Stomach (tissue), 9 donors: Measurements from ENCODE around the gene NCK2. TPM values are rescaled to one million over a fixed set of nuclear protein-coding genes. Genes with fewer than 3 reads are reported as not detected.

Experiments
- DNase-seq, 2 donors: peaks; one replicate each; pipeline versions ENCODE4 v3.0.0 to v3.0.0-alpha.2; 2013 to 2019
- H3K27ac ChIP-seq, 5 donors: fragments of 200-600 bp in 4 of 5; sonication (generic) in 4 of 5; one replicate each; pipeline ENCODE4 v1.5.1; 2013 to 2019; ENCODE audit warnings: mild to moderate bottlenecking in 1 of 5, moderate library complexity in 1 of 5
- H3K27me3 ChIP-seq, 3 donors: fragments of 200-600 bp; sonication (generic); one replicate each; pipeline ENCODE4 v1.5.1; 2017 to 2019; ENCODE audit warnings: mixed run types in 1 of 3
- H3K36me3 ChIP-seq, 4 donors: fragments of 200-600 bp; sonication (generic); 1 replicate in 3 of 4; 2 replicates in 1 of 4; pipeline ENCODE4 v1.5.1; 2016 to 2019
- H3K4me1 ChIP-seq, 4 donors: fragments of 200-600 bp; sonication (generic); one replicate each; pipeline ENCODE4 v1.5.1; 2016 to 2019
- H3K4me3 ChIP-seq, 4 donors: fragments of 200-600 bp; sonication (generic) in 3 of 4; one replicate each; pipeline ENCODE4 v1.5.1; 2016 to 2019; ENCODE audit warnings: mild to moderate bottlenecking in 1 of 4
- H3K9me3 ChIP-seq, 4 donors: fragments of 200-600 bp; sonication (generic); one replicate each; pipeline ENCODE4 v1.5.1; 2016 to 2019
- EP300 ChIP-seq: sonication (generic); formaldehyde crosslinking; IDR thresholded peaks from one replicate; pipeline ENCODE4 v1.6.1; 2017; ENCODE audit warnings: antibody characterized with exemption
- POLR2A ChIP-seq, 4 donors: fragments of 450-650 bp; IDR thresholded peaks; one replicate each; pipeline ENCODE4 v1.6.1; 2016; ENCODE audit warnings: antibody characterized with exemption in 4 of 4, control low read depth in 2 of 4, mild to moderate bottlenecking in 1 of 4, moderate library complexity in 1 of 4
- POLR2AphosphoS5 ChIP-seq, 3 donors: sonication (generic); formaldehyde crosslinking; IDR thresholded peaks; one replicate each; pipeline ENCODE4 v1.6.1; 2016; ENCODE audit warnings: antibody characterized with exemption in 3 of 3
- WGBS, 5 donors: extraction: QIAGEN DNeasy Blood & Tissue Kit in 3 of 5; methylation state at CpG; one replicate each; pipeline versions ENCODE4 v1.1.5 to v1.1.7; 2013 to 2018; 5-methylcytosine and 5-hydroxymethylcytosine counted together
- intact Hi-C: fragments of 100-400 bp; cut with DNase I; formaldehyde crosslinking; loops from one replicate; pipeline ENCODE4 v1.15.1; 2023; ENCODE audit warnings: low total_unique reads
- polyA plus RNA-seq, 3 donors: library from polyadenylated mRNA; stranded (reverse); fragments of 200-250 nt; gene quantifications; one replicate each; pipeline ENCODE4 v1.2.3, GENCODE V29; 2013
- total RNA-seq, 5 donors: library from RNA; depleted of rRNA; stranded (reverse); fragments of >200 nt; gene quantifications; one replicate each; pipeline versions ENCODE4 v1.1.0 to v1.2.3, GENCODE V29; 2014 to 2016
- TF ChIP-seq, protein P1 (sequence below), 7 experiments: fragments of 450-650 bp in 4 of 7; fragments of 200-600 bp in 3 of 7; sonication (generic) in 3 of 7; IDR thresholded peaks; one replicate each; pipeline ENCODE4 v1.5.1; 2016 to 2019; ENCODE audit warnings: antibody characterized with exemption in 7 of 7, control low read depth in 2 of 7, mild to moderate bottlenecking in 1 of 7
- donor health status: healthy with polysubstance abuse.
- donor health status: Bipolar disorder and iron deficiency.
- donor health status: healthy.

NCK2 gene
- total and polyA plus RNA-seq, 8 donors = 23.1 to 88.9 (median 42.6) TPM

DNA sequence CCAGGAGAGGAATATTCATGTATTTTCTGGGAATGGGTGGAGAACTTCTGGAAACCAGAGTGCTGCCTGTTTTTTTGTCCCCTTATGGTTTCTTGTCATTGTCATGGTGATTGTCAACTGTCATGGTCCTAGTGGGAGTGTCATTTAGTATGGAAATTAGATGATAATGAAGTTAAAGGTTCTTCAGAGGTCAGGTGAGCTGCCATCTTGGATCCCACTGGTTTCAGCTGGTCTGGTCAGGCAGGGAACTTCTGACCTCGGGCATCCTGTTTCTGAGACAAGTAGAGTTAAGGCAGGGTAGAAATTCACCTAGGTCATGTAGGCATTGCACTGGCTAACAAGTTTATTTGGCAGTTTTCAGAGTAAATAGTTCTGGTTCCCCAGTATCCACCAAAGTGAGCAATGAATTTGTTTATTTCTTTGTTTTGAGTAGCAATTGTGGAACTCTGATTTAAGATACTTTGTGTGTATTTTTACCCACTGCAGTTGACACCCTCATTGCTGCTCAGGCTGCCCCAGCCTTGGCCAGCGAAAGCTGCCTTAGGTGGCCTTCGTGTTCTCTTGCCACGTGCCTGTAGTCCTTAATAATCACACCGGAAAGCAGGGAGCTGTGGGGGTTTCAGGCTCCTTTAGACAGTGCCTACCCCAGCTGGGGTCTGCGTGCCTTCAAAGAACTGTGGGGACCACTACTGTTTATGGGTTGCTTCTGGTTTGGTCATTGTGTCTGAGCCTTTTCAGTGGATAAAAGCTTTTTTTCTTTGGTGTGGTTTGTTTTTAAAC is 48.7 kb downstream of the NCK2 start:
- intact Hi-C loops = no loop called here
- Histone ChIP-seq H3K27ac (no peak overlapping the region), H3K4me3 (no peak overlapping the region), H3K36me3 (no peaks in the 10 kb centered on the region), H3K9me3 (no peaks in the 10 kb centered on the region), H3K27me3 (no peaks in the 10 kb centered on the region), H3K4me1 (peaks cover 39 to 79% (median 60%) of the 10 kb centered on the region in 4 donors)
- WGBS, 5 donors = 89 to 93% (median 93%) methylated on average over 6 of the region's 6 CpGs
- DNase-seq = no peak
- no peak for TF ChIP-seq EP300
- TF ChIP-seq, protein P1, sequence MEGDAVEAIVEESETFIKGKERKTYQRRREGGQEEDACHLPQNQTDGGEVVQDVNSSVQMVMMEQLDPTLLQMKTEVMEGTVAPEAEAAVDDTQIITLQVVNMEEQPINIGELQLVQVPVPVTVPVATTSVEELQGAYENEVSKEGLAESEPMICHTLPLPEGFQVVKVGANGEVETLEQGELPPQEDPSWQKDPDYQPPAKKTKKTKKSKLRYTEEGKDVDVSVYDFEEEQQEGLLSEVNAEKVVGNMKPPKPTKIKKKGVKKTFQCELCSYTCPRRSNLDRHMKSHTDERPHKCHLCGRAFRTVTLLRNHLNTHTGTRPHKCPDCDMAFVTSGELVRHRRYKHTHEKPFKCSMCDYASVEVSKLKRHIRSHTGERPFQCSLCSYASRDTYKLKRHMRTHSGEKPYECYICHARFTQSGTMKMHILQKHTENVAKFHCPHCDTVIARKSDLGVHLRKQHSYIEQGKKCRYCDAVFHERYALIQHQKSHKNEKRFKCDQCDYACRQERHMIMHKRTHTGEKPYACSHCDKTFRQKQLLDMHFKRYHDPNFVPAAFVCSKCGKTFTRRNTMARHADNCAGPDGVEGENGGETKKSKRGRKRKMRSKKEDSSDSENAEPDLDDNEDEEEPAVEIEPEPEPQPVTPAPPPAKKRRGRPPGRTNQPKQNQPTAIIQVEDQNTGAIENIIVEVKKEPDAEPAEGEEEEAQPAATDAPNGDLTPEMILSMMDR (IDR thresholded peaks at IDR 0.05) = no peak
- no peak for TF ChIP-seq POLR2AphosphoS5 (IDR thresholded peaks at IDR 0.05)
- no peak for TF ChIP-seq POLR2A (IDR thresholded peaks at IDR 0.05)

- Histone ChIP-seq H3K4me1 (peaks cover 34 to 77% (median 58%) of the 10 kb centered on the region in 4 donors), H3K36me3 (no peaks in the 10 kb centered on the region), H3K9me3 (no peaks in the 10 kb centered on the region), H3K27ac (peak overlapping the region in 4 of 5 donors; percentile 46 to 84 (median 68)), H3K27me3 (no peaks in the 10 kb centered on the region), H3K4me3 (no peak overlapping the region)
- no peak for TF ChIP-seq POLR2AphosphoS5 (IDR thresholded peaks at IDR 0.05)
- no peak for TF ChIP-seq POLR2A (IDR thresholded peaks at IDR 0.05)
- TF ChIP-seq, protein P1 (IDR thresholded peaks at IDR 0.05) = no peak
- no peak for TF ChIP-seq EP300
- 49 to 73% (median 51%) methylated on average over 3 of the region's 3 CpGs for WGBS, 5 donors
- no peak for DNase-seq
- intact Hi-C loops = no loop called here
Measured at GRCh38 chr2:105794926-105795574, 50.3 kb downstream of the NCK2 start.

- H3K4me1 ChIP-seq = peaks cover 34 to 77% (median 55%) of the 10 kb centered on the region in 4 donors
- intact Hi-C loops = no loop called here
Measured at GRCh38 chr2:105795575-105795934, 50.8 kb downstream of the NCK2 start.

GRCh38 chr2:105796131-105796638 is 51.5 kb downstream of the NCK2 start:
- no peak overlapping the region for H3K4me3 ChIP-seq
- DNase-seq = no peak
- TF ChIP-seq, protein P1 (IDR thresholded peaks at IDR 0.05) = no peak
- no peak for TF ChIP-seq POLR2AphosphoS5 (IDR thresholded peaks at IDR 0.05)
- TF ChIP-seq EP300 = no peak
- TF ChIP-seq POLR2A (IDR thresholded peaks at IDR 0.05) = no peak
- H3K4me1 ChIP-seq = peaks cover 28 to 77% (median 53%) of the 10 kb centered on the region in 4 donors
- intact Hi-C loops = no loop called here
- H3K27me3 ChIP-seq = no peaks in the 10 kb centered on the region
- H3K9me3 ChIP-seq = no peaks in the 10 kb centered on the region
- peak overlapping the region in 4 of 5 donors; percentile 46 to 84 (median 68) for H3K27ac ChIP-seq
- 45 to 76% (median 62%) methylated on average over 6 of the region's 6 CpGs for WGBS, 5 donors
- H3K36me3 ChIP-seq = no peaks in the 10 kb centered on the region

More at GRCh38 chr2:105795575-105795934, 50.8 kb downstream of the NCK2 start:
- no peaks in the 10 kb centered on the region for H3K36me3 ChIP-seq
- no peak for DNase-seq
- H3K27ac ChIP-seq = peak overlapping the region in 4 of 5 donors; percentile 46 to 84 (median 68)
- no peak for TF ChIP-seq POLR2AphosphoS5 (IDR thresholded peaks at IDR 0.05)
- no peak for TF ChIP-seq EP300
- TF ChIP-seq, protein P1 (IDR thresholded peaks at IDR 0.05) = no peak
- TF ChIP-seq POLR2A (IDR thresholded peaks at IDR 0.05) = no peak
- WGBS, 5 donors = 50 to 62% (median 53%) methylated on average over 9 of the region's 9 CpGs
- H3K27me3 ChIP-seq = no peaks in the 10 kb centered on the region
- H3K4me3 ChIP-seq = no peak overlapping the region
- no peaks in the 10 kb centered on the region for H3K9me3 ChIP-seq
